IPS-18c (cell line): ENCODE measurements around the gene RPL18A.
A peak's percentile ranks its signal among the peaks of the same experiment; 100 is the strongest.

Source experiments
- H3K4me3 ChIP-seq: 2 replicates; pipeline ENCODE4 v1.7.0; 2013; ENCODE audit warnings: low read depth, mild to moderate bottlenecking, low read length, moderate library complexity; ENCODE audit not compliant: insufficient read depth
- H3K9me3 ChIP-seq: one replicate; pipeline ENCODE4 v1.6.1; 2013; ENCODE audit warnings: mild to moderate bottlenecking, low read length, moderate library complexity; ENCODE audit not compliant: control insufficient read depth, insufficient read depth

RPL18A gene

DNA sequence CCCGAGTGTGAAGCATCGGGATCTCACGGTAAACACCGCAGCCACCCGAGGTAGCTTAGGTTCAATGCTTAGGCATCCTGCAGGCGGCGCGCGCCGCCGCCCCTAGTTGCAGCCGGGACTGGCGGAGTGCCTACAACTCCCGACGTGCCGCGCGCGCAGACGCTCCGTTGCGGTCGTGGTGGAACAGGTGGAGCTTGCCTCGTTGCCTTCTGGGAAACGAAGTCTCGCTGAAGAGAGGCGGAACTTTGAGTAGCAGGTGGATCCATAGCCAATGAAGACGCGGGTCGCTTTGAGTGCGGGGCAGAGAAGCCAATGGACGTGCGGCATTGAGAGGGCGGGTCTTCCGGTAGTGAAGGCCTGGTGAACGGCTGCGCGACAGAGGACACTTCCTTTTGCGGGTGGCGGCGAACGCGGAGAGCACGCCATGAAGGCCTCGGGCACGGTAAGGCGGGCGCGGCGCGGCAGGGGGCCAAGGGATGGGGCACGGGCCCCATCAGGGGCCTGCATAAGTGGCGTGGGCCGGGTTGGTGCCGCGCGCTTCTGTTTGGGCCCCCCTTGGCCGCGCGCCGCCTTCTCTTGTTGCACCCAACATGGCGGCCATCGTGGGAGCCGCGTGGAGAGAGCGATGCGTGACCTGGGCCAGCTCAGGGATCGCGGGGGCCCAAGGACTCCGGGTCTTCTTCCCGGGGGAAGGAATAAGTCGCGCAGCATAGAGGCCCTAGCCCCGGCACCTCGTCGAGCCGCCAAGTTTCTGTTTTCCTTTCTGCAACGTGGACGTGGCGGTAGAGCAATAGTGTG lies at the start of gene RPL18A:
RPL18A (plus strand) TSS at position 378 of the 798 bp plus-strand sequence; CDS start at position 425, 47 bp downstream.
- no peaks in the 10 kb centered on the region for H3K9me3 ChIP-seq
- peak within 1 kb of the TSS; percentile 80 for H3K4me3 ChIP-seq

DNA sequence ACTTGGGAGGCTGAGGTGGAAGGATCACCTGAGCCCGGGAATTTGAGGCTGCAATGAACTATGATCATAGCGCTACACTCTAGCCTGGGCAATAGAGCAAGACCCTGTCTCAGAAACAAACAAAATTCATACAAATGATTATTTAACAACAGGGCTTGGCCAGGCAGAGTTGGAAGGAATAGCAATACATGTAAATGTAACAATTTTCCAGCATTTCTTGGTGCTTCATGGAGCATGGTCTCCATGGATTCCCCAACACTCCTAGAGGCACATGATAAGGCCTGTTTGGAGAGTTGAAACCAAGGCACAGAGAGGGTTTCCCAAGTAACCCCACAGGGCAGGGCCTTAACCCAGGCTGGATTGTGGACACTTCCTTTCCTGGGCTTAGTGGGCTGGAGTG lies 48.6 kb upstream of the RPL18A start:
- H3K9me3 ChIP-seq, result no peaks in the 10 kb centered on the region
- H3K4me3 ChIP-seq, result no peak overlapping the region

- no peak overlapping the region for H3K4me3 ChIP-seq
- H3K9me3 ChIP-seq, result no peaks in the 10 kb centered on the region
Observed at GRCh38 chr19:17811681-17812080, 48.0 kb upstream of the RPL18A start.

DNA sequence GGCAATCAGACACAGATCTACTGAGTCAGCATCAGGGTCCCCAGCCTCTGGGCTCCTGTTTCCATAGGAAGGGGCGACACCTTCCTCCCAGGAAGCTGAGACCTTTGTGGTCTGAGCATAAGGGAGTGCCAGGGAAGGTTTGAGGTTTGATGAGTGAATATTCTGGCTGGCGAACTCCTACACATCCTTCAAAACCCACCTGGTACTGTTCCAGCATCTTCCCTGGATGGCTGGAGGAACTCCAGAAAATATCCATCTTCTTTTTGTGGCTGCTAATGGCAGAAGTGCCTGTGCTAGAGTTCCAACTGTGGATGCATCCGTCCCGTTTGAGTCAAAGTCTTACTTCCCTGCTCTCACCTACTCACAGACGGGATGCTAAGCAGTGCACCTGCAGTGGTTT lies 47.6 kb upstream of the RPL18A start:
- H3K4me3 ChIP-seq, result no peak overlapping the region
- no peaks in the 10 kb centered on the region for H3K9me3 ChIP-seq

- no peak overlapping the region for H3K4me3 ChIP-seq
Observed at GRCh38 chr19:17817668-17818363, 41.9 kb upstream of the RPL18A start.

GRCh38 chr19:17821190-17821589 lies 38.5 kb upstream of the RPL18A start, which contains the start of gene INSL3:
TSS of gene INSL3 (minus strand) at chr19:17821519. CDS start at chr19:17821506, 13 bp downstream.
- no peaks in the 10 kb centered on the region for H3K9me3 ChIP-seq
- no peak within 1 kb of the TSS for H3K4me3 ChIP-seq

More at GRCh38 chr19:17817668-17818363, 41.9 kb upstream of the RPL18A start:
- H3K9me3 ChIP-seq, result no peaks in the 10 kb centered on the region

DNA sequence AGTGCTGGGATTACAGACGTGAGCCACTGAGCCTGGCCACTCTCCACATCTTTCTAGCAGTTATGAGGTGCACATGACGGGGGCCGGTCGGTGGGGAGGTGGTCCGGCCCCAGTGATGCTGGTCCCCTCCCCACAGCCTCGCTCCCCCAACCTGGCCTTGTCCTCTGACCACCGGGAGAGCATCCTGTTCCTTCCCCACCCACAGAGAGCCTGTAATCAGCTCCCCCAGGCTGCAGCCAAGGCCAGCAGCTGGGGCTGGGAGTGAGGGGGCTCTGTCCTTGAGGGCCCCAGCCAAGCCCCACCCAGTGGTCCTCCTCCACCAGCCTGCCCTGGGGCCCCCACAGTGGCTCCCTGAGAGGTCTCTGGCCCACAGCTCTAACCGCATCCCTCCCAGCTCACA lies 35.4 kb upstream of the RPL18A start:
- Histone ChIP-seq H3K4me3 (no peak overlapping the region), H3K9me3 (peaks cover 3% of the 10 kb centered on the region)

DNA sequence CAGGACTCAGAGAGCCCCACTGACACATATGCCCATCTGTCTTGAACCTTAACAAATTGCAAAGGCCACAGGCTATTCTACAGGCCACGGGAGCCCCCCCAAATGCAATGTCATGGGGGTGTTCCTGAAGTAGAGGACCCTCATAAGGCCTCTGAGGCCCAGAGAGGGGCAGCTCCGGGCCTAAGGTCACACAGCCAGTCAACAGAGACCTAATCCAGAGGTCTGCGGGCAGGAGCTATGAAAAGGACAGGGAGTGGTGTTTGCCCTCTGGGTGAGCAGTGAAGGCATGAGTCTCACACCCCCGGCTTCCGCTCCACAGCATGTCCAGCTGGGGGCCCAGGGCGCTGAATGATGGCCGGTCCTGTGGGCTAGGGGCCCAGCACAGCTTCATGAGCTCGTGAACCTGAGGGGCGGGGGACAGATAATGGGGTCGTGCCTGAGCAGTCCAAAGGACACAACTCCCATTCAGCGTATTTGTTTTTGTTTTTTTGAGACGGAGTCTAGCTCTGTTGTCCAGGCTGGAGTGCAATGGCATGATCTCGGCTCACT lies 33.1 kb upstream of the RPL18A start:
- Histone ChIP-seq H3K4me3 (no peak overlapping the region), H3K9me3 (peaks cover 3% of the 10 kb centered on the region)

DNA sequence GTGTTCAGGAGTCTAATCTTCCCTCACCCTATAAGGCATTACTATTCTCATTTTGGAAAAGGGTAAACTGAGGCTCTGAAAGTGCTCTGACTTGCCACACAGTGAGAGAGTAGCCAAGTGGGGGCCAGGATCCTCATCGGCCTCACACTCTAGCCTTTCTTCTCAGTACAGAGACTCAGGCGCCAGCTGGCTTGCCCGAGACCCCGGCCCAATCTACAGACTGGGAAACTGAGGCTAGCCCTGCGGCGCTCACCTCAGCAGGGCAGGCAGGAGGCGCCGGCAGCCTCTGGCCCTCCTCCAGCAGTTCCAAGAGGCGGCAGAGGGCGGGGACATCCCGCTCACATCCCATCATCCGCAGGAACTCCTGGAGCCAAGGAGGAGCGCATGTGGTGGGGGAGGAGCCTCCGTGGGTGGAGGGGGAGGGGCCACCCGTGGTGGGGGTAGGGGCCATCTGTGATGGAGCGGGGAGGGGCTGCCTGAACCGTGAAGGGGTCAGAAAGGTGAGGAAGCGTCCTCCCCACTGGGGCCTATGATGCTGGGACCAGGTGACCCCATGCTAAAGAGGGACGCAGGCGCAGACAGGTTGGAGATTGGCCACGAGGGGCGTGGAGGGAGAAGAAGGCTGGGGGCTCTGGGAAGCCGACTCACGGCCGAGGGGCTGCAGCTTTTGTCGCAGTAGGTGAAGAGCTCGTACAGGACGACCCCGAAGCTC lies 29.7 kb upstream of the RPL18A start:
- Histone ChIP-seq H3K9me3 (peaks cover 3% of the 10 kb centered on the region), H3K4me3 (peak overlapping the region; percentile 57)

- peaks cover 3% of the 10 kb centered on the region for H3K9me3 ChIP-seq
- peak overlapping the region; percentile 62 for H3K4me3 ChIP-seq
Observed at GRCh38 chr19:17830567-17831418, 28.9 kb upstream of the RPL18A start.

GRCh38 chr19:17831419-17831888 lies 28.3 kb upstream of the RPL18A start:
- Histone ChIP-seq H3K4me3 (peak overlapping the region; percentile 62), H3K9me3 (peaks cover 1% of the 10 kb centered on the region)

GRCh38 chr19:17832443-17833208 lies 27.1 kb upstream of the RPL18A start:
- H3K9me3 ChIP-seq, result no peaks in the 10 kb centered on the region
- H3K4me3 ChIP-seq, result no peak overlapping the region

GRCh38 chr19:17834350-17835181 lies 25.1 kb upstream of the RPL18A start:
- H3K9me3 ChIP-seq, result no peaks in the 10 kb centered on the region

GRCh38 chr19:17835182-17836006 lies 24.3 kb upstream of the RPL18A start:
- no peak overlapping the region for H3K4me3 ChIP-seq
- H3K9me3 ChIP-seq, result no peaks in the 10 kb centered on the region

More at GRCh38 chr19:17834350-17835181, 25.1 kb upstream of the RPL18A start:
- no peak overlapping the region for H3K4me3 ChIP-seq
